ENCODE measurements around the gene TKT.

DNA sequence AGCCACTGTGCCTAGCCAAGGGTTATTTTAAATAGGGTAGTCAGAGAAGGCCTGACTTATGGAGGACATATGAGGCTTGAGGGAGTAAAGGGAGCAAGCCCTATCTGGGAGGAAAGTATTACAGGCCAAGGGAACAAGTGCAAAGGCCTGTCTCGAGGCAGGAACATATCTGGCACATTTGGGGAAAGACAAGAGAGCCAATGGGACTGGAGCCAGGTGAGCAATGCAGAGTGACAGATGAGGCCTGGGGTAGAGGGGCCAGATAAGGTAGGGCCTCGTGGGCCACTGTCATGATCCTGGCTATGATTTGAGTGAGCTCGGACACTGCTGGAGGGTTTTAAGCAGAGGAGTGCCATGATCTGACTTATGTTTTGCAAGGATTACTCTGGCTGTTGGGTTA is 47.7 kb upstream of the TKT start:
- TF ChIP-seq, protein P1, sequence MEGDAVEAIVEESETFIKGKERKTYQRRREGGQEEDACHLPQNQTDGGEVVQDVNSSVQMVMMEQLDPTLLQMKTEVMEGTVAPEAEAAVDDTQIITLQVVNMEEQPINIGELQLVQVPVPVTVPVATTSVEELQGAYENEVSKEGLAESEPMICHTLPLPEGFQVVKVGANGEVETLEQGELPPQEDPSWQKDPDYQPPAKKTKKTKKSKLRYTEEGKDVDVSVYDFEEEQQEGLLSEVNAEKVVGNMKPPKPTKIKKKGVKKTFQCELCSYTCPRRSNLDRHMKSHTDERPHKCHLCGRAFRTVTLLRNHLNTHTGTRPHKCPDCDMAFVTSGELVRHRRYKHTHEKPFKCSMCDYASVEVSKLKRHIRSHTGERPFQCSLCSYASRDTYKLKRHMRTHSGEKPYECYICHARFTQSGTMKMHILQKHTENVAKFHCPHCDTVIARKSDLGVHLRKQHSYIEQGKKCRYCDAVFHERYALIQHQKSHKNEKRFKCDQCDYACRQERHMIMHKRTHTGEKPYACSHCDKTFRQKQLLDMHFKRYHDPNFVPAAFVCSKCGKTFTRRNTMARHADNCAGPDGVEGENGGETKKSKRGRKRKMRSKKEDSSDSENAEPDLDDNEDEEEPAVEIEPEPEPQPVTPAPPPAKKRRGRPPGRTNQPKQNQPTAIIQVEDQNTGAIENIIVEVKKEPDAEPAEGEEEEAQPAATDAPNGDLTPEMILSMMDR (IDR thresholded peaks at IDR 0.05): no peak
- no peak for TF ChIP-seq POLR2A (IDR thresholded peaks at IDR 0.05)
